GM19397 (cell line): Measurements from ENCODE around the gene TBXT.

ENCODE experiments used
- ATAC-seq: cut with Tn5 transposase; IDR thresholded peaks from one replicate; pipeline ENCODE4 v1.9.1; 2021; ENCODE audit warnings: mild to moderate bottlenecking, moderate library complexity; ENCODE audit not compliant: unreplicated experiment

The TBXT gene

DNA sequence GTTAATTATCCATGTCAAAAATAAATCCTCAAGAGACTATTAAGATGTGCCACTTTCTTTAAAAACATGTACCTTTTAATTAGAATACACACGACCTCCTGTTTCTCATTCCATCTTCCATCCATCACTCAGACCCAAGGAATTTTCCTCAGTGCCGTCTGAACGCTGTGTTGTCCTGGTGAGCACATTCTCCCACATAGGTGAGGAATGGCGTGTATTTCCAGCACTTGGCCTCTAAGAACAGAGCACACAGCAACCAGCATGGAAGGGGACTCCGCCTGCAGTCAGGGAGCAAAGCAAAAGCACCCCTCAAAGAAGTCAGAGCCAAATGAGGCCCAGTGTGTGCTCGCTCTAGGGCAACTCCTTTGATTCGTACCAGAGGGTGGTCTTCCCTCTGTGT lies 45.9 kb downstream of the TBXT start:
- no peak for ATAC-seq

DNA sequence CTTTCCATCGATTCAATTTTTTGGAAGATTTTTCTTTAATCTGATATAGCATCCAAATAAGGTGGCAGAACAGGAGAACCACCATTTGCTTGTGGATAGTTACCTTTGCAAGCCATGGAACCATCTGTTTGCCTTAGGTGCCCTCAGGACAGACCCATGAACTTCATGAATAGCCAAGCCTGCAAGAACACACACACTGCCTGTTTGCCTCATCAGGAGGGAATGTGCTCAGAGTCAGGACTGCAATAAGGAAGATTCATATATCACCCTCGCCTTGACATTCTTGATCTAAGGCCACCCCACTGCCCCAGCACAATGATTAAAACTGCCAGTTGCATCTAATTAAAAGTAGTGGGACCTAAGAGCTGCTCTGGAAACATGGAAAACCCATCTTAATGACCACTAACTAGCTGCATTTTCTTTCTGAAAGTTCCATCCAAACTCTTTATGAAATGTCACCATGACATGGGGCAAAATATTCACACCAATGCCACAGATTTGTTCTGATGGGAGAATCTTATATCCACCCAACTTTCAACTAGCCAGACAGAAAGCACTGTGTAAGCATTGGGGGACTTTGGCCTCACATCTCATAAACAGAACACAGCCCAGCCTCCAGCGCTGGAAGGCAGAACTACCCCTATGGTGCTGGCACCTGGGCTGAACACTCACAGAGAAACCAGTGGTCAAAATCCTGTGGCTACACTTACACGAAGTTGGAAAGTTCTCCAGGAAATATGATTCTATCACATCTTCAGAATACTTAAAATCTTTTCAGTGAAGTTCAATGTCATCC lies 48.3 kb downstream of the TBXT start:
- ATAC-seq = no peak

DNA sequence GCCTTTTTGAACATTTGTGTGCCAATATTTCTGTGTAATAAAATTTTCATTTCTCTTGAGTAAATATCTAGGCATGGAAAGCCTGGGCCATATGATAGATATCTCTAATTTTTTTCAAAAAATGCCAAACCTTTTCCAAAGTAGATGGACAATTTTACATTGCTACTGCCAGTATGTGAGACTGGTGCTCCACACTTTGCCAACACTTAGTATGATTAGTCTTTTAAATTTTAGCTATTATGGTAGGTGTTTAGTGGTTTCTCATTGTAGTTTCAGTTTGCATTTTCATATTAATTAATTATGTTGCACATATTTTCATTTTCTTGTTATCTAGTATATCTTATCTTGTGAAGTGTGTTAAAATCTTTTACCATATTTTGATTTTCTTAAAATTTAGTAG lies 52.0 kb downstream of the TBXT start:
- ATAC-seq = no peak

DNA sequence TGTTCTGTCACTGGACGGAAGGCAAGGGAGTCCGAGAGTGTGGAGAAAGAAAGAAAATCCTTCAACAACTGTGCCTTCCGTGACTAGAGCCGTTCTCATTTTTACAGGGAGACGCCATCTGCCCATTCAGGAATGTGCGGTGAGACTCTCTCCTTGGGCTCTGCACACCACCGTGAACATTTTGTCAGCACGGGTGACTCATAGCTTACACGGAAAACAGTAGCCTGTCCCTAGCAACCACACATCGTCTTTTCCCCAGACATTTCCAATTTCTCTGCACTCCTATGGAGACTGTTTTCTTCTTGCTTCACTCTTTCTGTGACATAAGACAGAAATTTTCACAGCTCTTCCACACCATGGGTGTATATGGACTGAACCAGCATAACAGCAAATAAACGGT lies 55.1 kb downstream of the TBXT start:
- ATAC-seq = no peak

DNA sequence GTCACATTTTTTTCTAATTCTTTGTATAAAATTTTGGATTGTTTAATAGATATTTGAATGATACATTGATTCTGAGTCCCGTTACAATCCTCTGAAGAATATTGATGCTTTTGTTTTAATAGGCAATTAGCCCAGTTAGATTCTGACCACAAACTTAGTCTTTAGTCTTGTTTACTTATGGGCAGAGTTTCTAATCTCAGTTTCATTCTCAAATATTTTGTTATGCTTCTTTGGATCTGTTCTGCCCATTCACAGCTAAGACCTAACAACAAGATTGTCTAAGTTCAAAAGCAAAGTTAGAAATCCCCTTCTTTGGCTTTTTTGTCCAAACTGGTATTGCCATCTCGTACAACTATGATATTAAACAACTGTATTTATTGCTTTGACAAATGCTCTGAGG lies 58.0 kb downstream of the TBXT start:
- ATAC-seq = no peak
